H1 (cell line): ENCODE measurements around the gene C2CD4C. TPM values are rescaled to one million over a fixed set of nuclear protein-coding genes. Genes with fewer than 3 reads are reported as not detected.

ENCODE experiments used
- CBX8 ChIP-seq: fragments of 300-800, 300-1000 bp; sonication (generic); IDR thresholded peaks from 2 replicates; pipeline ENCODE4 v1.7.1; 2016; ENCODE audit warnings: low read depth, low read length, borderline replicate concordance
- SAP30 ChIP-seq: fragments of 300-600 bp; sonication (generic); IDR thresholded peaks from 2 replicates; pipeline ENCODE4 v1.7.1; 2012; ENCODE audit warnings: low read length, moderate library complexity, mild to moderate bottlenecking, inconsistent platforms; ENCODE audit not compliant: insufficient read depth, insufficient replicate concordance
- polyA plus RNA-seq, 7 experiments: library from polyadenylated mRNA; depleted of rRNA in 3 of 7; stranded (reverse) in 5 of 7; unstranded in 2 of 7; fragments of >200 nt in 5 of 7; fragments of 200-250 nt in 2 of 7; gene quantifications; 1 replicate in 5 of 7; 2 replicates in 1 of 7; 4 replicates in 1 of 7; pipeline versions ENCODE4 v1.2.1 to v1.2.3, GENCODE V29; 2011 to 2013; ENCODE audit warnings: missing spikeins in 2 of 7, mixed read lengths in 2 of 7
- total RNA-seq: library from RNA; stranded (reverse); fragmentation: NEBNext Ultra II Directional; extraction: Animal tissue kit (Norgen Biotek cat#: 25700); gene quantifications from 2 replicates; pipeline ENCODE4 v1.2.1, GENCODE V29; 2021

The C2CD4C gene
- total and polyA plus RNA-seq, 2 of the 8 experiments (the other 6 are each of a cell fraction or from before 2014, with no cell fraction given), result 3.8 to 6.3 TPM

DNA sequence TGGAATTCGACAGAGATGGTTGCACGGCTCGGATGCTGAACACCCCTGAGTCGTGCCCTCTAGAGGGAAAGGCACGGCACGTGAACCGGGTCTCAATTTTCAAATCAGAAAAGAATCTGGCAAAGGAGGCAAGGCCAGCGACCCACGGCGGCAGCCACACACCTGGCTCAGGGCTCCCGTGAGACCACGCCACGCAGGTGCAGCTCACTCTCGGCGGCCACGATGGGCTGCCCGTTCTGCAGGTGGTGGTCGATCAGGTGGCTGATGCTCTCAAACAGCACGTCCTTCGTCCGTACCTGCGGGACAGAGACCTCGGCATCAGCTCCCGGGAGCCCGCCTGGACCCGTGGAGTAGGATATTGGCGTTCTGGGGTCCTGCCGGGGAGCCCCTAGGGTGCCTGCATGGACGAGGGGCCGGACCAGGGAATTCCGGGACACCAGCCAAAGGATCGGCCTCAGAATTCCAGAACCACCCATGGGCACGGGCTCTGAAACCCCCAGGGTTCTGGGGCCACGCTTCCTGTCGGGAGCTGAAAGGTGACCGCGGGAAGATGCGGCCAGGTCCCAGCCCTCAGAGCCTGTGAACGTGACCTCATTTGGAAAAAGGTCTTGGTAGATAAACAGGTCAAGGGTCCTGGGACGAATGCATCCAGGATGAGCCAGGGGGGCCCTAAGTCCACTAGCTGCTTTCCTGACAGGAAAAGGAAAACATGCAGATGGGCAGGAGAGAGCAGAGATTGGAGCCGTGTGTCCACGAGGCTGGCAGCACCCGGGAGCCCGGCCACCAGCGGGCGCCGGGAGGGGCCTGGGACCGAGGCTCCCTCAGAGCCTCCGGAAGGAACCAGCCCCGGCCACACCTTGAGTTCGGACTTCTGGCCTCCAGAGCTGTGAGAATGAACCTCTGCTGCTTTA, 10.1 kb upstream of the C2CD4C start (continued):
- TF ChIP-seq SAP30 (no peak), CBX8 (no peak)
- TF ChIP-seq, all 59 proteins: peak for 0
